Activated gamma-delta T cell (primary cell): ENCODE data around the gene PRKCB.

Source experiments
- DNase-seq: peaks from one replicate; lab custom pipeline; 2025; lab: John Stamatoyannopoulos, UW

PRKCB gene

DNA sequence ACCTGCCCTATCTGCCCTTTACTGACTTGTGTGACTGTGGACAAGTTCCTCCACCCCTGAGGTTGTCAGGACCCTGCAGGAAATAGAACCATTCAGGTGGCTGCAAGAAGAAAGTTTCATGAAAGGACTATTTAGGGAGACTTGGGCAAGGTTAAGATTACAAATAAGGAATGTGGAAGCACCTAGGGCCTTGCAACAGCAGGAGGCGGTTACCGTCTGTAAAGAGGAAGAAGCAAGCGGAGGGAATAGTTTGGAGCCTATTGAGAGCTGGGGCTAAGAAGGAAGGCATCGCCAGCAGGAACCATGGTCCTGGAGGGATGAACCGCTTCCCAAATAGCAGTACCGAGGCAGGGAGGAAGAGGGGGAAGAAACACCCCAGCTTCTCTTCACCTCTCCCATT, 132.4 kb downstream of the PRKCB start:
- no peak for DNase-seq

DNA sequence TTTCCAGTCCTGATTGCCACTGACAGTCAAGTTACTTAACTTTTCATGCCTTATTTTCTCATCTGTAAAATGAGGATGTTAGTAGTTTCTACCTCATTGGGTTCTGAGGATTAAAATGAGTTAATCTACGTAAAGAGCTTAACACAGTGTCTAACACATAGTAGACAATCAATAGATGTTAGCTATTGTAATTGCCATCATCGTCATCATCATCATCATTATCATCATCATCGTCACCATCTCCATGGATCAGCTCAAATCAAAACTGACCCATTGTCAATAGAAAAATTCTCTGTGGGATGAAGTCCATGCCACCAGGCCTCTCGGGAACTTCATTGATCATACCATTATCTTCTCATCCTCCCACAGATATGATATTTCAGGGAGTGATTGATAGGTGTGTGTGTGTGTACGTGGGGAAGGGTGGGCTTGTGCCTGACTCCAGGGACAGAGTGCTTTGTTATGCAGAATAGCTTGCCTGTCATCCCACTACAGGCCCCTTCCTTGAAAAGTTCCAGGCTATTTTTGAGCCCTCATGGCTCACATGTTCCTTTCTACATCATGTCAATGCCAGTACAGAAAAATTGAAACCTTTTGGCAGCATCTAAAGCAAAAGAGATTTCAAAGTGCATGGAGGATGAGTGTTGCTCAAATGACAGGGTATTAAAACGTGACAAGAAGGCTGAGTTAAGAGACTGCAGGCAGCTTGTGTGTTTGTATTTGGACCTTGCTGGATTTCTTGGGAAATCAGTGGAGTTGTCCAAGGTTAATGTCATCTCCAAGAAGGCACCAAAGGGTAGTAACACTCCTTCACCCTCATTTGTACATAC, 133.9 kb downstream of the PRKCB start:
- no peak for DNase-seq

DNA sequence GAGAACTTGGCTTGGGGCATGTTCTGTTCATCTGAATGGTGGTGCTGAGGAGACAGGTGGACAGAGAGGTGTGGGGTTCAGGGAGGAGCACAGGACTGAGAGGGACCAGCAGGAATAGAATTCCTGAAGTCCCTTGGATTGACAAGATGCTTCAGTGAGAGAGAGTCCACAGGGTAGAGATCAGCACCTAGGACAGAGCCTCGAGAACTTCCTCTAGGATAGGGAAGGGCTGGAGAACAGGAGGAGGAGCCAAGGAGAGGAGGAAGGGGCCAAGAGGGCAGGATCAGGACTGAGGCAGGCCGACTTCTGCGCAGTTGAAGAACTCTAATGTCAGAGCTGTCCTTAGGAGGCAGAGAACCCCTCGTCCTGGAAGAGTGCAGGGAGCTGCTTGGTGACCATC, 138.4 kb downstream of the PRKCB start:
- no peak for DNase-seq

DNA sequence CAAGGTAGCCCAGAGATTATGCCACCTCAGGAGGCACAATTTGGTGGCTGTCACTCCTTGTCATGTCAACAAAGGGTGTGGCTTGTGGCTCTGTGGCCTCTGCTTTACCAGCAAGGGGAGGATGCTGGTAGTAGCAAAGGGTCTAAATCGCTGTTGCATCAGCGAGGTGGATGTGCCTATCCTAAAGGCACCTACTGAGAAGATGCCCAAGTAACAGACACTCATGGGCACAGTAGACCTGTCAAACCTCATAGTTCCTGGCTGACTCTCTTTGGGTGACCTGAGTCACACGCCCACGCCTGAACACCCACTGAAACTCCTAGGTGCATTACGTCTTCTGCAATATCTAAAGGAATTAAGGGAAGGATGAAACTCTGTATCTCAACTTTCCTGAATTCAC, 139.5 kb downstream of the PRKCB start:
- no peak for DNase-seq

DNA sequence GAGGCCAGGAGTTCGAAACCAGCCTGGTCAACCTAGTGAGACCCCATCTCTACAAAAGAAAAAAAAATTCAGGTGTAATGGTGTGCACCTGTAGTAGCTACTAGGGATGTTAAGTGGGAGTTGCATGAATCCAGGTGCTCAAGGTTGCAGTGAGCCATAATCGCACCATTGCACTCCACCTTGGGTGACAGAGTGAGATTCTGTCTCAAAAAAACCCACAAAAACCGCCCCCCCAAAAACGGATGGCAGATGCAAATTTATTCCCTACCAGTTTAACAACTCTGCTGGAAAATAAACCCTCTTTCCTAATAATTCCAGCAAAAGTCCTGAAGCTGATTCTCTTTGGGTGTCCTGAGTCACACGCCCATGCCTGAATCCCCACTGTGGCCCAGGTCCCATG, 140.3 kb downstream of the PRKCB start:
- DNase-seq = no peak

DNA sequence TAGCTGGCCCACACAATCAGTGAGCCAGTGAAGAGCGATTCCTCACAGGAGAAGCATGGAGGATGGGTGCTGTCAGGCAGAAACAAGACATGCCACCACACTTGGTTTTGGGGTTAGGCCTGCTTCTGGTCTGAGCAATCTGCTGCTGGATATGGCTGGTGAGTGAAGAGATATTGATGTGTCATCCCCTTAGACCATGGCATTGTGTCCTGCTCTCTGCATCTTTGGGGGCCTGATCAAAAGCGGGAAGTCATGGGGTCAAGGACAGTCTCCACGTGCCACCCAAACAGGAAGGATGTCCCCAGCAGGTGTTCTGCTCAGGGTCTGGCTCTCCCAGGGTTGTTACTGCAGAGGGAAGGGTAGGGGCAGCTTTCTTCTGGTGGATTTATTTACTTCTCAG, 140.7 kb downstream of the PRKCB start:
- no peak for DNase-seq

DNA sequence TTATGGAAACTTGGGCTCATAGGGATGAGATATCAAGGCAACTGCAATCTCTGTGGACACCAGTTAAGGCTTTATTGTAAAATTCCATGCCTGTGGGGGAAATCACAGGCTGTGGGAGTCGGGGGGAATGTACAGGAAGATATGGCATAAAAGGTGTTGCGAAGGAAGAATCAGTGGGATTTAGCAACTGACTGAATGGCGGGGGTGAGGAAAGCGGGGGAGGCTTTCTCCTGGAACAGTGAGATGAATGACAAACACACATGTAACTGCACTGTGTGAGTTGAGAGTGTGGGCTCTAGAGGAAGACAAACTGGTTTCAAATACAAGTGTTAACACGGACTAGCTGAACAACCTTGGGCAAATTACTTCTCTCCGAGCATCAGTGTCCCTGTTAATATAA, 143.7 kb downstream of the PRKCB start:
- DNase-seq = no peak

DNA sequence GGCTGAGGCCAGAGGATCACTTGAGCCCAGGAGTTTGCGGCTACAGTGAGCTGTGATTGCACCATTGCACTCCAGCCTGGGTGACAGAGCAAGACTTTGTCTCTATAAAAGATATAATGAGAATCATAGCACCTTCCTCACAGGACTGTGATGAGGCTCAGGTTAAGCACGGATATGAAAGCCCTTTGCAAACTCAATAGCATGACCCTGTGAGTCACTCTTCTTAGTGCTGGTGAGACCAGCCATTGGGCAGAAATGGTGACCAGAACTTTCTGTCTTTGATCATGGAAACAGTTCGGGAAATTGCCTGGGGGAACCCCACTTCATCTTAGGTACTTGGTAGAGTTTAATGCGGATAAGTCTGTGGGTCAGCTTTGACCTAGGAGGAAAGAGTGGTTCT, 144.2 kb downstream of the PRKCB start:
- no peak for DNase-seq

DNA sequence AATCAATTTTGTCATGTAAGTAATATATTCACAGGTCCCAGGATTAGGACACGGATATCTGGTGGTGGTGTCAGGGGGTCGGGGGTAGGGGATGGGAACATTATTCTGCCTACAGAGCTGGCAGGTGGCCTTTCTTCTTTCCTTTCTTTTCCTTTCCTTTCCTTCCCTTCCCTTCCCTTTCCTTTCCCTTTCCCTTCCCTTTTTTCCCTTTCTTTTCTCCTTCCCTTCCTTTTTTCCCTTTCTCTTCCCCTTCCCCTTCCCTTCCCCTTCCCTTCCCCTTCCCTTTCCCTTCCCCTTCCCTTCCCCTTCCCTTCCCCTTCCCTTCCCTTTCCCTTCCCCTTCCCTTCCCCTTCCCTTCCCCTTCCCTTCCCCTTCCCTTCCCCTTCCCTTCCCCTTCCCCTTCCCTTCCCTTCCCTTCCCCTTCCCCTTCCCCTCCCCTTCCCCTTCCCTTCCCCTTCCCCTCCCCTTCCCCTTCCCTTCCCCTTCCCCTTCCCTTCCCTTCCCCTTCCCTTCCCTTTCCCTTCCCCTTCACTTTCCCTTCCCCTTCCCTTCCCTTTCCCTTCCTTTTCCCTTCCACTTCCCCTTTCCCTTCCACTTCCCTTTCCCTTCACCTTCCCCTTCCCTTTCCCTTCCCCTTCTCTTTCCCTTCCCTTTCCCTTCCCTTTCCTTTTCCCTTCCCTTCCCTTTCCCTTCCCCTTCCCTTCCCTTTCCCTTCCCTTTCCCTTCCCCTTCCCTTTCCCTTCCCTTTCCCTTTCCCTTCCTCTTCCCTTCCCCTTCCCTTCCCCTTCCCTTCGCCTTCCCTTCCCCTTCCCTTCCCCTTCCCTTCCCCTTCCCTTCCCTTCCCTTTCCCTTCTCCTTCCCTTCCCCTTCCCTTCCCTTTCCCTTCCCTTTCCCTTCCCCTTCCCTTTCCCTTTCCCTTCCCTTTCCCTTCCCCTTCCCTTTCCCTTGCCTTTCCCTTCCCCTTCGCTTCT, 145.9 kb downstream of the PRKCB start:
- no peak for DNase-seq

DNA sequence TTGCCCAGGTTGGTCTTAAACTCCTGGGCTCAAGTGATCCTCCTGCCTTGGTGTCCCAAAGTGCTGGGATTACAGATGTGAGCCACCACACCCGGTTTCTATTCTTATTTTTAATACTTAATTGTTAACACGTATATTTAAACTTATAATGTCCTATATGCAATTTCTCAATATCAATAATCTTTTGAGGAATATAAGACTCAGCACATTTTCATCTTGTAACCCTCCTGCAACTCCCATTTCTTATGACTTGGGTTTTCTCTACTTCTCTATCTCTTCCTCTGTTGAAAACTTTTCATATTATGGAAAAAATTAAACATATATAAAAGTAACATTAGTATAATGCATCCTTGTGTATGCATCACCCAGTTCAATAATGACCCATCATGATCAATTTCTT, 150.7 kb downstream of the PRKCB start:
- DNase-seq = no peak

DNA sequence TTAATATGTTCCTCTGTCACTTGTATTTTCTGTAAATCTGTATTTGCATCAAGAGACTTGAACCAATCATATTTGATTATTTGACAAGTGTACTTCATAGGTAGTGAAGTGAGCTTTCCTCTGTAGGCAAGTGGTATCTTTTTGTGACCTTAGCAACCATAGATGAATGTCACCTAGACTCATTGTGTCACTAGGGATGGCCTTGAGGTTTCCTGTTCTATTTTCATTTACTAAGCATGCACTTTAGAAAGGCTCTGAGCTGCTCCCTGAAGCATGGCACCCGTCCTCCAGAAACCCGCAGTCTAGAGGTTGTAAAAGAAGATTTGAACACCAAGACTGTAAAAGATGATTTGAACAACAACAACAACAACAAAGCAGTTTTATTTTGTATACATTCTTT, 151.7 kb downstream of the PRKCB start:
- no peak for DNase-seq

DNA sequence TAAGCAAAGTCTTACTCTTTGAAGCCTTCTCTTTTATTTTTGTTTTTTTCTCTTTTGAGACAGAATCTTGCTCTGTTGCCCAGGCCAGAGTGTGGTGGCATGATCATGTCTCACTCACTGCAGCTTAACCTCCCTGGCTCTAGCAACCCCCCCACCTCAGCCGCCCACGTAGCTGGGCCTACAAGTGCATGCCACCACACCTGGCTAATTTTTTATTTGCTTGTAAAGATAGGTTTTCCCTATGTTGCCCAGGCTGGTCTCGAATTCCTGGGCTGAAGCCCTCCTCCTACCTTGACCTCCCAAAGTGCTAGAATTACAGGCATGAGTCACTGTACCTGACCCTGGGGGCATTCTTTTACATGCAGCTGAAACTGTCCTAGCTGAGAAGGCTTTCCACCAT, 154.7 kb downstream of the PRKCB start:
- DNase-seq = no peak

DNA sequence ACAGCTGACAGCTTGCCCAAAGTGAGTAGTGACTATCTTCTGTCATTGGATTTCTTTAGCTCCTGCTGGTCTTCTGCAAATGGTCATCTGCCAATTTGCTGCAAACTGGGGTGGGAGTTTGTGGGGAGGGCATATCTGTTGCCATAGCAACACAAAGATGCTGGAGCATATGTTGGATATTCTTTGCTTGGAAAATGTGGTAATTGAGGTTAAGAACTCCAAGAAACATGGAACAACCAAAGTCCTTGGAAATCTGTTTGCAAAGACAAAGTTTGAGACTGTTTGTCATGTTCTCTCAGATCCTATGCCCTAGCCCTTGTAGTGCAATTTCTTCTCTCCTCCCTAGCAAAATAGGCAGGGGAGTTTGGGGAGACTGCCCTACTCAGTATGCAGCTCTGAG, 155.3 kb downstream of the PRKCB start:
- DNase-seq = no peak

DNA sequence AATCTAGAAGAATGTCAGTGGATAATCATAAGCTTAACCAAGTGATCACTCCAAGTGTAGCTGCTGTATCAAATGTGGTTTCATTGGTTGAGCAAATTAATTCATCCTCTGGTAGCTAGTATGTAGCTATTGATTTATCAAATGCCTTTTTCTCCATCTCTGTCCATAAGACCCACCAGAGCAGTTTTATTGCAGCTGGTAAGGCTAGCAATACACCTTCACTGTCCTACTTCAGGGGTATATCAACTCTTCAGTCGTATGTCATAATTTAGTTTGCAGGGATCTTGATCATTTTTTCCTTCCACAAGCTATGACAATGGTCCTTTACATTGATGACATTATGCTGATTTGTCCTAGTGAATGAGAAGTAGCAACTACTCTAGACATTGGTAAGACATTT, 158.8 kb downstream of the PRKCB start:
- no peak for DNase-seq

DNA sequence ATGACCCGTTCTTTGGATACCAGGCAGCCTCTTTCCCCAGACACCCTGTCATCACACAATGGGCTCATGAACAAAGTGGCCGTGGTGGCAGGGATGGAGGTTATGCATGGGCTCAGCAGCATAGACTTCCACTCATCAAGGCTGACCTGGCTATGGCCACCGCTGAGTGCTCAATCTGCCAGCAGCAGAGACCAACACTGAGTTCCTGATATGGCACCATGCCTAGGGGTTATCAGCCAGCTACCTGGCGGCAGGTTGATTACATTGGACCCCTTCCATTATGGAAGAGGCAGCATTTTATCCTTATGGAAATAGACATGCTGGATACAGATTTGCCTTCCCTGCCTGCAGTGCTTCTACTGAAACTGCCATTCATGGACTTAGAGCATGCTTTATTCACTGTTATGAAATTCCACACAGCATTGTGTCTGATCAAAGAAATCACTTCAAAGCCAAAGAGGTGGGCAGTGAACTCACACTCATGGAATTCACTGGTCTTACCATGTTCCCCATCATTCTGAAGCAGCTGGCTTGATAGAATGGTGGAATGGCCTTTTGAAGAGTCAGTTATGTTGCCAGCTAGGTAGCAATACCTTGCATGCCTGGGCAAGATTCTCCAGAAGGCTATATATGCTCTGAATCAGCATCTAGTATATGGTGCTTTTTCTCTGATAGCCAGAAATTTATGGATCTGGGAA, 160.6 kb downstream of the PRKCB start:
- DNase-seq = no peak

DNA sequence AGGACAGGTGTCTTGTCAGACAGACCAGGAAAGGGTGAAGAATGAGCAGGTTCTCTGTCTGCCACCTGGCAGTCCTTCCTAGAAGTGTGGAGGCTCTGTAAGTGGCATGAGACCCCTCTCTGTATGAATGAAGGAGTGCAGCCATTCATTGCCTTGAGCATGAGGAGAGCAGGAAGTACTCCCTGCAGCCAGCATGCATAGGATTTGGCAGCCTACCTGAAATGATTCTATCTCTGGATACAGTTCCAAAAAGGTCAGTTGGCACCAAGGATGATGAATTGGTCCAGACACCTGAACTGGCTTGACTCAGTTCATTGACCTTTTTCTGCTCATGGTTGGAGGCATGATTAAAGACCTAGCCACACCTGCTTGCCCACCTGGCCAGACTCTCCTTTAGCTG, 163.0 kb downstream of the PRKCB start:
- DNase-seq = no peak

DNA sequence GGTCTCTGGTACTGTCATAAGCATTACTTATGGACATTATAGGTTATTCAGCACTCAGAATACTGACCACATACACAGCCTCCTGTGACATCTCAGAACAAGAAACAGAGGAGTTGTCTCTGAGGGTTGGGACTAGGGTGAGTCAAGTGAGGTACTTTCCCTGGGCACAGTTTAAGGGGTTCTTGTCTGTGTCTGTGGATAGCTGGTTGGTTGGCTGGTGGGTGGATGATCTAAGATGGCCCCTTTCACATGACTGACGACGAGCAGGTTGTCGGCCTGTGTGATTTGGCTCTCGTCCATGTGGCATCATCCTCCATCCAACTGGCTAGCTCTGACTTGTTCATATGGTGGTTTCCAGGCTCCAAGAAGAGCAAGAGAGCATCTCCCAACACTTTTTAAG, 163.9 kb downstream of the PRKCB start:
- DNase-seq = no peak

DNA sequence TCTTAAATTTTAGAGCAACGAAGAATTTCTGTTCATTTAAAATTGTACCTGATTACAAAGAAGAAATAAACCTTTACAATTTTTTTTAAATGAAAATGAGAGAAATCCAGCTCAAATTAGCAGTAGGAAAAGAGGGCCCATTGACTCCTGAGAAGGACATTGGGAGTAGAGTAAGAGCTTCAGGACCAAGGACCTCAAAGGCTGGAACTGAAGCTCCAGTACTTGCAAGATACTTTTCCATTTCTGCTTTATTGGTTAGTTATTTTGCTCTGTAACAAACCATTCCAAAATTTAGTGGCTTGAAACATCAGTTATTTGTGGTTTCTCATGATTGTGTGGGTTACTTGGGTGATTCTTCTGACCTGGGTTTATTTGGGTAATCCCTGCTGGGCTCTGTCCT, 165.9 kb downstream of the PRKCB start:
- no peak for DNase-seq

DNA sequence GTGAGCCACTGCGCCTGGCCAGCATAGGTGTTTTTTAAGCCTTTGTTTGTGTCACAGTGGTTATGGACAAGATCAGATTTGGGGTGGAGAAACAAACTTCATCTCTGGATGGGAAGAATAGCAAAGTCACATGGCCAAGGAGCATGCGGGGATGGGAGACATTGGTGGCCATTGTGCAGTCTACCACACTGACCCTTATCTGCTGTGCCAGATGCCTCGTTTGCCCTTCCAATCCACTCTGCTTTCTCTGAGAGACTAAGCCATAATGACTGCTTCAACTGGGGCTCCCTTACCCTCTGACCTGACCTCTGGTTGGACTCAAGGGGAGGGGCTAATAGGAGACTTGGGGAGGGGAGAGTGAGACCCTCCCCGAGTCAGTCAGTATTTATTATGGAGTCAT, 166.8 kb downstream of the PRKCB start:
- no peak for DNase-seq

DNA sequence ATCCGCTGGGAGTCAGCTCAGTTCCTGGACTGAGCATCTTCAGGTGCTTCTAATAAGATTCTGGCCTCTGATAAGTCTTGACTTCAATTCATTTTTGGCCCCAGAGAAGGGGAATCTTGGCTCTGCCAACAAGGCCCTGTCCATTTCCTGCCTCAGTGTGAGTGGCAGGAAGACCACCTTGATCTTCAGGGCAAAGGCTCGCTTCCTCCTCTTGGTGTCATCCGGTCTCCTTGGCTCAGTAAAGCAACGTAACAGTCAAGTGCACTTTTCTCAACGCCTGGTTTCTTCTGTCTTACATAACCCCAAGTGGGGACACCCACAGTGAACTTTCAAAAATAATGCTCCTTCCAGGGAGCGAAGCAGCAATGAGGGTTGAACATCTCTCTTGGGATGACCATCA, 169.8 kb downstream of the PRKCB start:
- DNase-seq = no peak

DNA sequence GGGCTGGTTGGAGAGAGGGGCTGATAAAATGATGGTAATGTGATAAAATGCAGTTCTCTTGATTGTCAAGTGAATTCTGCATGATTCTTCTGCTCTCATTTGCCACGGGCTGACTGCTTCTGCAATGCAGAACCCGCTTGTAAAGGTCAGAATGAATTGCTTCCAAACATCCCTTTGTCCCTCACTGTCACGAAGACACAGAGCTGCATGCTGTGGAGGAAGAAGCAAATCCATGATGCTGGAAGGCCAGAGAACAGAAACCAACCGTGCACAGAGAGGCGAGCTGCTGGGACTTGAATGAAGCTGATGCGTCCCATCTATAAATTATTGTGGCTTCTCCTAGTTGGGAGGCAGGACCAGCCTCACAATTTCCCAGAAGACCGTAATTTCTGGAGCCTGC, 171.6 kb downstream of the PRKCB start:
- DNase-seq = no peak

DNA sequence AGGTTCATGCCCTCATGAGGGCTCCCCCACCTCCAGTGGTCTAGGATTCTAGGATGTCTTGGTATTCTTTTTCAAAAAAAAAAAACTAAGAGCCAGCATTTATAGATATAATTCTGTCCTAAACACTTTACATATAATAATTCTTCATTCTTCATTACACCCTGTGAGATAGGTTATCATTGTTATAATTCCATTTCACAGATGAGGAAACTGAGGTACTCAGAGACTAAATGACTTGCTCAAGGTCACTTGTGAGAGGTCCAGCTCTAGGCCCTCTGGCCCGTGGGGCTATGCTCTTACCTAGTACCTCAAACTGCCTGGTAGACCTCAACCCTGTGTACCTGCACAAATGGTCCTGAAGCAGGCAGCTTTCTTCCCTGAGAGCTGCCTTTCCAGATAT, 172.2 kb downstream of the PRKCB start:
- no peak for DNase-seq

DNA sequence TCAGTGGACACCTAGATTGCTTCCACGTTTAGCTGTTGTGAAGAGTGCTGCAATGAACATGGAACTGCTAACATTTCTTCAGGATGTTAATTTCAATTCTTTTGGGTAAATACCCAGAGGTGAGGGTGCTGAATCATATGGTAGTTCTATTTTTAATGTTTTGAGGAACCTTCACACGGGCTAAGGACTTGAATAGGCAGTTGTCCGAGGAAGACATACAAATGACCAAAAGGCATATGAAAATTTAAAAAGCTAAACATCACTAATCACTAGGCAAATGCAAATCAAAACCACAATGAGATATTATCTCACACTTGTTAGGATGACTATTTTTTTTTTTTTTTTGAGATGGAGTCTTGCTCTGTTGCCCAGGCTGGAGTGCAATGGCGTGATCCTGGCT, 173.3 kb downstream of the PRKCB start:
- DNase-seq = no peak
